Transverse colon (tissue), 4 donors: Measurements from ENCODE around the gene ITGAD. TPM values are rescaled to one million over a fixed set of nuclear protein-coding genes. Genes with fewer than 3 reads are reported as not detected.

ENCODE experiments used
- DNase-seq: peaks from one replicate; pipeline ENCODE4 v3.0.0-alpha.2; 2019
- H3K27ac ChIP-seq, 4 donors: fragments of 200-600 bp; sonication (generic); 2 replicates each; pipeline ENCODE4 v1.5.1; 2016 to 2018; ENCODE audit warnings: inconsistent platforms in 4 of 4
- H3K27me3 ChIP-seq: fragments of 200-600 bp; sonication (generic); 2 replicates; pipeline ENCODE4 v1.5.1; 2017; ENCODE audit warnings: inconsistent platforms
- H3K36me3 ChIP-seq, 4 donors: fragments of 200-600 bp; sonication (generic); 2 replicates each; pipeline ENCODE4 v1.5.1; 2017 to 2019; ENCODE audit warnings: inconsistent platforms in 4 of 4
- H3K4me1 ChIP-seq, 4 donors: fragments of 200-600 bp; sonication (generic); 2 replicates each; pipeline ENCODE4 v1.5.1; 2017 to 2020; ENCODE audit warnings: inconsistent platforms in 4 of 4
- H3K4me3 ChIP-seq, 4 donors: fragments of 200-600 bp; sonication (generic); 1 replicate in 1 of 4; 2 replicates in 3 of 4; pipeline versions ENCODE4 v1.5.1 to v1.6.1; 2017 to 2019; ENCODE audit warnings: inconsistent platforms in 4 of 4
- H3K9me3 ChIP-seq, 2 donors: fragments of 200-600 bp; sonication (generic); 2 replicates each; pipeline ENCODE4 v1.5.1; 2017 to 2019; ENCODE audit warnings: inconsistent platforms in 2 of 2
- EP300 ChIP-seq: sonication (generic); formaldehyde crosslinking; IDR thresholded peaks from one replicate; pipeline ENCODE4 v1.6.1; 2017; ENCODE audit warnings: antibody characterized with exemption, low read depth
- POLR2A ChIP-seq: fragments of 450-650 bp; IDR thresholded peaks from one replicate; pipeline ENCODE4 v1.6.1; 2016; ENCODE audit warnings: antibody characterized with exemption, mild to moderate bottlenecking, moderate library complexity
- POLR2AphosphoS5 ChIP-seq, 3 donors: sonication (generic); formaldehyde crosslinking; IDR thresholded peaks; one replicate each; pipeline ENCODE4 v1.6.1; 2016; ENCODE audit warnings: antibody characterized with exemption in 3 of 3
- WGBS, 2 donors: methylation state at CpG; one replicate each; pipeline ENCODE4 v1.1.5; 2018; ENCODE audit warnings: low coverage in 1 of 2; 5-methylcytosine and 5-hydroxymethylcytosine counted together
- in situ Hi-C, 4 donors: fragments of 200-750 bp; cut with MboI; loops; one replicate each; pipeline versions ENCODE4 v1.15.0 to v1.15.1; 2017; ENCODE audit warnings: low sequenced_read_pairs in 3 of 4, low pct_ligation_motif_present in 1 of 4, low pct_unique_long_range_greater_than_20kb in 1 of 4
- intact Hi-C: fragments of 100-400 bp; cut with DNase I; formaldehyde crosslinking; loops from one replicate; pipeline ENCODE4 v1.15.1; 2023; ENCODE audit warnings: low total_unique reads
- total RNA-seq, 4 donors: library from RNA; depleted of rRNA; stranded (reverse); fragments of >200 nt; gene quantifications; one replicate each; pipeline ENCODE4 v1.1.0, GENCODE V29; 2016
- TF ChIP-seq, protein P1 (sequence below), 5 experiments: fragments of 200-600 bp in 3 of 5; fragments of 450-650 bp in 2 of 5; sonication (generic) in 3 of 5; IDR thresholded peaks; 1 replicate in 2 of 5; 2 replicates in 3 of 5; pipeline ENCODE4 v1.5.1; 2016 to 2017; ENCODE audit warnings: antibody characterized with exemption in 5 of 5, inconsistent platforms in 3 of 5, mild to moderate bottlenecking in 2 of 5, moderate library complexity in 1 of 5

The ITGAD gene
- total RNA-seq, 4 donors from 2014 or later: 0.75 TPM; not detected in 3

DNA sequence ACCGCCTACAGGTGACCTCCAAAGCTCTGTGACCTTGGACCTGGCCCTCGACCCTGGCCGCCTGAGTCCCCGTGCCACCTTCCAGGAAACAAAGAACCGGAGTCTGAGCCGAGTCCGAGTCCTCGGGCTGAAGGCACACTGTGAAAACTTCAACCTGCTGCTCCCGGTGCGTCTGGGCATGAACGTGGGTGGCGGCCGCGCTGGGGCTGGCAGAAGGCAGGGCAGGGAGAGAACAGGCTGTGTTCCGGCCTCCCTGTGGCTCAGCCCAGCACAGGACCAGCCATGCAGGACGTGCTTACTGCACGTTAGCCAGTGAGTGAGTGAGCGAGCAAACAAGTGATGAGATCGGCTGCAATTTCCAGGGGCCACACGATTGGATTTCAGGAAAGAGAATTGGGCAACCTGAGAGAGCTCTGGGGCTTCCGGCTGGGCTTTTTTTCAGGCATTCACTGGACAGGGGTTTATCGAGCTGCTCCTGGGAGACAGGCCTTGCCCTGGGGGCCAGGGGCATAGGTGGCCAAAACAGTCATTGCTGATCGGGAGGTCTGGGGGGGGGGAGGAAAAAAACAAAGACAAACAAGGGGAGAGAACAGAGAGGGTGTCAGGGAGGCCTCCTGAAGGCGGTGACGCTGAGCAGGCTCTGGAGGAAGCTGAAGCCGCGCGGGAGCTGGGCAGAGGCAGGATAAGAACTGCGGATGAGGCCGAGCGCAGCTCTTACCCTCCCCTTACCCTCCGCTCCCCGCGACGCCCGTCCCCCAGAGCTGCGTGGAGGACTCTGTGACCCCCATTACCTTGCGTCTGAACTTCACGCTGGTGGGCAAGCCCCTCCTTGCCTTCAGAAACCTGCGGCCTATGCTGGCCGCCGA is 21.3 kb upstream of the ITGAD start:
- Histone ChIP-seq H3K27me3 (no peaks in the 10 kb centered on the region), H3K9me3 (no peaks in the 10 kb centered on the region), H3K4me3 (no peak overlapping the region), H3K36me3 (no peaks in the 10 kb centered on the region), H3K4me1 (no peaks in the 10 kb centered on the region), H3K27ac (no peak overlapping the region)
- 80% methylated on average over 1 to 42 of the region's 42 CpGs for WGBS, 2 donors
- in situ Hi-C loops: no loop called here
- TF ChIP-seq, protein P1, sequence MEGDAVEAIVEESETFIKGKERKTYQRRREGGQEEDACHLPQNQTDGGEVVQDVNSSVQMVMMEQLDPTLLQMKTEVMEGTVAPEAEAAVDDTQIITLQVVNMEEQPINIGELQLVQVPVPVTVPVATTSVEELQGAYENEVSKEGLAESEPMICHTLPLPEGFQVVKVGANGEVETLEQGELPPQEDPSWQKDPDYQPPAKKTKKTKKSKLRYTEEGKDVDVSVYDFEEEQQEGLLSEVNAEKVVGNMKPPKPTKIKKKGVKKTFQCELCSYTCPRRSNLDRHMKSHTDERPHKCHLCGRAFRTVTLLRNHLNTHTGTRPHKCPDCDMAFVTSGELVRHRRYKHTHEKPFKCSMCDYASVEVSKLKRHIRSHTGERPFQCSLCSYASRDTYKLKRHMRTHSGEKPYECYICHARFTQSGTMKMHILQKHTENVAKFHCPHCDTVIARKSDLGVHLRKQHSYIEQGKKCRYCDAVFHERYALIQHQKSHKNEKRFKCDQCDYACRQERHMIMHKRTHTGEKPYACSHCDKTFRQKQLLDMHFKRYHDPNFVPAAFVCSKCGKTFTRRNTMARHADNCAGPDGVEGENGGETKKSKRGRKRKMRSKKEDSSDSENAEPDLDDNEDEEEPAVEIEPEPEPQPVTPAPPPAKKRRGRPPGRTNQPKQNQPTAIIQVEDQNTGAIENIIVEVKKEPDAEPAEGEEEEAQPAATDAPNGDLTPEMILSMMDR (IDR thresholded peaks at IDR 0.05): no peak
- no peak for TF ChIP-seq POLR2A
- no peak for DNase-seq
- intact Hi-C loops: no loop called here

DNA sequence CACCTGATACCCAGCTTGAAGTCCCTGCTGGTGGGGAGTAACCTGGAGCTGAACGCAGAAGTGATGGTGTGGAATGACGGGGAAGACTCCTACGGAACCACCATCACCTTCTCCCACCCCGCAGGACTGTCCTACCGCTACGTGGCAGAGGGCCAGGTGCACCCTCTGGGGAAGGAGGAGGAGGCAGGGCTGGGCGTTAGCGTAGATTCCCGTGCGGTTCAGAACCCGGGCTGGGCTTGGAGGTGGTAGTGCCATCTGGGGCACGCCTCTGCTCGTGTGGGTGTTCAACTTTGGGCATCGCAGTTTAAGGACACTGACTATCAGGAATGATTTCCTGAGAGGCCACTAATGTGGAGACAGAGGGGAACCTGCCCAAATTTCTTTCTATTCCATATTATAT is 19.9 kb upstream of the ITGAD start:
- H3K27me3 ChIP-seq: no peaks in the 10 kb centered on the region
- in situ Hi-C loops: no loop called here
- H3K9me3 ChIP-seq: no peaks in the 10 kb centered on the region
- DNase-seq: no peak
- no peak overlapping the region for H3K27ac ChIP-seq
- TF ChIP-seq EP300 (no peak), POLR2AphosphoS5 (IDR thresholded peaks at IDR 0.05) (no peak), POLR2A (no peak)
- TF ChIP-seq, protein P1 (IDR thresholded peaks at IDR 0.05): no peak
- no peaks in the 10 kb centered on the region for H3K4me1 ChIP-seq
- WGBS, 2 donors: 65% methylated on average over 13 of the region's 14 CpGs; no CpG with 5 or more reads in 1 of the 2 donors
- intact Hi-C loops: no loop called here
- no peak overlapping the region for H3K4me3 ChIP-seq
- H3K36me3 ChIP-seq: no peaks in the 10 kb centered on the region

DNA sequence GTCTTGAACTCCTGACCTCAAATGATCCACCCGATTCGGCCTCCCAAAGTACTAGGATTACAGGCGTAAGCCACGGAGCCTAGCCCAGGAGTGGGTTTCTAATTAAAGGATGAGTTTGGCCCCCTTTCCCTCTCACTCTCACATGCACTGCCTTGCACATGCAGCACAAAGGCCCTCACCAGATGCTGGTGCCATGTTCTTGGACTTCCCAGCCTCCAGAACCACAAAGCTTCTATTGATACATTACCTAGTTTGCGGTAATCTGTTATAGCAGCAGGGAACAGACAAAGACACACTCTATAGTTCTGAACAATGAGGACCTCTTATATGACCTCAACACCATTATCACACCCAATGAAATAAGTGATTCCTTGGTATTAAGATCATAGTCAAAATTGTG is 17.9 kb upstream of the ITGAD start:
- Histone ChIP-seq H3K4me3 (no peak overlapping the region), H3K27me3 (no peaks in the 10 kb centered on the region), H3K36me3 (no peaks in the 10 kb centered on the region), H3K4me1 (no peaks in the 10 kb centered on the region), H3K9me3 (no peaks in the 10 kb centered on the region), H3K27ac (no peak overlapping the region)
- intact Hi-C loops: no loop called here
- in situ Hi-C loops: loop anchor here in 1 of 4 donors (25.0 kb wide), 1 partner anchor 112 kb away; the partner anchor contains the start of gene SLC5A2
- WGBS, 2 donors: 93 to 100% methylated on average over 1 to 5 of the region's 5 CpGs
- DNase-seq: no peak
- TF ChIP-seq EP300 (no peak), POLR2AphosphoS5 (IDR thresholded peaks at IDR 0.05) (no peak), POLR2A (no peak)
- TF ChIP-seq, protein P1 (IDR thresholded peaks at IDR 0.05): no peak

DNA sequence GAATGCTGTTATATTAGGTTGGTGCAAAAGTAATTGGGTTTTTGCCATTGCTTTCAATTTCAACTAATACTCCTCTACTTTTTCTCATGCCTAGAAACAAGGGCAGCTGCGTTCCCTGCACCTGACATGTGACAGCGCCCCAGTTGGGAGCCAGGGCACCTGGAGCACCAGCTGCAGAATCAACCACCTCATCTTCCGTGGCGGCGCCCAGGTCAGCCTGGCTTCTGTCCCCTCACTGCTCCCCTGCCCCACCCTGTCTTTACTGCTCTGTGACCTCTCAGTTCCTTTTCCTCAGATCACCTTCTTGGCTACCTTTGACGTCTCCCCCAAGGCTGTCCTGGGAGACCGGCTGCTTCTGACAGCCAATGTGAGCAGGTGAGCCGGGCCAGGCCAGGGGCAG is 16.4 kb upstream of the ITGAD start:
- Histone ChIP-seq H3K27me3 (no peaks in the 10 kb centered on the region), H3K4me3 (no peak overlapping the region), H3K36me3 (no peaks in the 10 kb centered on the region), H3K4me1 (no peaks in the 10 kb centered on the region), H3K27ac (no peak overlapping the region), H3K9me3 (no peaks in the 10 kb centered on the region)
- no peak for DNase-seq
- intact Hi-C loops (no loop called here), in situ Hi-C loops (loop anchor here in 1 of 4 donors (25.0 kb wide), 1 partner anchor 111 kb away; the partner anchor contains the start of gene SLC5A2)
- 54 to 73% methylated on average over 4 to 8 of the region's 8 CpGs for WGBS, 2 donors
- TF ChIP-seq, protein P1 (IDR thresholded peaks at IDR 0.05): no peak
